ENCODE results near the gene SNX8.

GRCh38 chr7:2264158-2264557 is 50.1 kb downstream of the SNX8 start:
- TF ChIP-seq EP300 (IDR thresholded peaks at IDR 0.05): no peak
- TF ChIP-seq, protein P1, sequence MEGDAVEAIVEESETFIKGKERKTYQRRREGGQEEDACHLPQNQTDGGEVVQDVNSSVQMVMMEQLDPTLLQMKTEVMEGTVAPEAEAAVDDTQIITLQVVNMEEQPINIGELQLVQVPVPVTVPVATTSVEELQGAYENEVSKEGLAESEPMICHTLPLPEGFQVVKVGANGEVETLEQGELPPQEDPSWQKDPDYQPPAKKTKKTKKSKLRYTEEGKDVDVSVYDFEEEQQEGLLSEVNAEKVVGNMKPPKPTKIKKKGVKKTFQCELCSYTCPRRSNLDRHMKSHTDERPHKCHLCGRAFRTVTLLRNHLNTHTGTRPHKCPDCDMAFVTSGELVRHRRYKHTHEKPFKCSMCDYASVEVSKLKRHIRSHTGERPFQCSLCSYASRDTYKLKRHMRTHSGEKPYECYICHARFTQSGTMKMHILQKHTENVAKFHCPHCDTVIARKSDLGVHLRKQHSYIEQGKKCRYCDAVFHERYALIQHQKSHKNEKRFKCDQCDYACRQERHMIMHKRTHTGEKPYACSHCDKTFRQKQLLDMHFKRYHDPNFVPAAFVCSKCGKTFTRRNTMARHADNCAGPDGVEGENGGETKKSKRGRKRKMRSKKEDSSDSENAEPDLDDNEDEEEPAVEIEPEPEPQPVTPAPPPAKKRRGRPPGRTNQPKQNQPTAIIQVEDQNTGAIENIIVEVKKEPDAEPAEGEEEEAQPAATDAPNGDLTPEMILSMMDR (IDR thresholded peaks at IDR 0.05): no peak

Data from A549 (cell line).